Measurements from ENCODE around the gene UBTD1. TPM values are rescaled to one million over a fixed set of nuclear protein-coding genes. Genes with fewer than 3 reads are reported as not detected.

Gene UBTD1
- polyA plus RNA-seq, 3 donors, result 17.2 to 20.0 (median 19.0) TPM

DNA sequence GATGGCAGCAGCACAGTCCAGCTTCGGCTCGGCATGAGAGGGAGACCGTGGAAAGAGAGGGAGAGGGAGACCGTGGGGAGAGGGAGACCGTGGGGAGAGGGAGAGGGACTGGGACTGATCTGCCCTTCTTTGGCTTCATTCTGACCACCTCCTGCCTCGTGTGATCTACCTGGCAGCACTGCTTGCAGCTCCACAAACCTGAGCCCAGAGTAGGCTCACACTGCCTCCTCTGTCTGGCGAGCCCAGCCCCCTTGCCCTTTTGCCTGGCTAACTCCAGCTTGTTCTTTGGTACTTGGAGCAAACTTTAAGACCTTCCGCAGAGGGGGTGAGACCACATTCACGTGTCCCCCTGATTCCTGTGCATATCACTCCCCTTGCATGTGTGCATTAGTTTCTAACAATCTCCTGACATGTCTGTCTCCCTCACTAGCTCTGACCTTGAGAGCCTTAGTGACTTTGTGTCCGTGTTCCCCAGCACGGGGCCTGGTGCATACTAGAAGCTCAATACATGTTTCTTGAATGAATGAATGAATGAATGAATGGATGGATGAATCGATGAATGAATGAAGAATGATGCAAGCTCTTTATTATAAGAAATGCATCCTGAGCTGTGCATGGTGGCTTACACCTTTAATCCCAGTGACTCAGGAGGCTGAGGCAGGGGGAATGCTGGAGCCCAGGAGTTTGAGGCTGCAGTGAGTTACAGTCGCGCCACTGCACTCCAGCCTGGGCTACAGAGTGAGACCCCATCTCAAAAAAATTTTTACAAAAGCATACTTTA is 31.2 kb downstream of the UBTD1 start:
- Histone ChIP-seq H2AFZ (ENCODE audit: insufficient read depth, low read depth, low read length, poor library complexity, severe bottlenecking) (no peak overlapping the region), H3K4me2 (replicated peaks; ENCODE audit: extremely low read depth, low read length, poor library complexity, severe bottlenecking) (no peak overlapping the region), H3K27ac (ENCODE audit: low read depth in 1 of 2, low read length in 2 of 2) (no peak overlapping the region), H3K9me3 (replicated peaks in 1 of 2; ENCODE audit: control insufficient read depth in 1 of 2, insufficient read depth in 1 of 2, low read length in 2 of 2) (no peaks in the 10 kb centered on the region), H3K4me3 (replicated peaks in 1 of 3; ENCODE audit: low read depth in 2 of 3, low read length in 3 of 3) (no peak overlapping the region), H3K4me1 (ENCODE audit: control insufficient read depth in 1 of 2, insufficient read depth in 2 of 2, low read length in 2 of 2) (no peaks in the 10 kb centered on the region), H3K9ac (ENCODE audit: insufficient read depth, low read length, poor library complexity, severe bottlenecking) (no peak overlapping the region), H3K27me3 (ENCODE audit: control insufficient read depth in 2 of 2, insufficient read depth in 2 of 2, low read length in 2 of 2) (no peaks in the 10 kb centered on the region), H3K79me2 (ENCODE audit: insufficient read depth, low read length) (no peaks in the 10 kb centered on the region), H4K20me1 (ENCODE audit: insufficient read depth, low read length) (peaks cover 47% of the 10 kb centered on the region), H3K36me3 (replicated peaks in 1 of 2; ENCODE audit: control insufficient read depth in 1 of 2, insufficient read depth in 2 of 2, low read length in 2 of 2) (no peaks in the 10 kb centered on the region)
- Mint-ChIP-seq H3K4me3 (no peak overlapping the region), H3K36me3 (peaks cover 2 to 8% of the 10 kb centered on the region in 2 donors), H3K4me1 (peaks cover 1% of the 10 kb centered on the region), H3K9me3 (peaks cover 0 to 5% (median 0%) of the 10 kb centered on the region in 7 donors), H3K27ac (peak overlapping the region in 1 of 7 donors; percentile 12), H3K27me3 (ENCODE audit: low read depth in 3 of 3) (no peaks in the 10 kb centered on the region)
- TF ChIP-seq, protein P1, sequence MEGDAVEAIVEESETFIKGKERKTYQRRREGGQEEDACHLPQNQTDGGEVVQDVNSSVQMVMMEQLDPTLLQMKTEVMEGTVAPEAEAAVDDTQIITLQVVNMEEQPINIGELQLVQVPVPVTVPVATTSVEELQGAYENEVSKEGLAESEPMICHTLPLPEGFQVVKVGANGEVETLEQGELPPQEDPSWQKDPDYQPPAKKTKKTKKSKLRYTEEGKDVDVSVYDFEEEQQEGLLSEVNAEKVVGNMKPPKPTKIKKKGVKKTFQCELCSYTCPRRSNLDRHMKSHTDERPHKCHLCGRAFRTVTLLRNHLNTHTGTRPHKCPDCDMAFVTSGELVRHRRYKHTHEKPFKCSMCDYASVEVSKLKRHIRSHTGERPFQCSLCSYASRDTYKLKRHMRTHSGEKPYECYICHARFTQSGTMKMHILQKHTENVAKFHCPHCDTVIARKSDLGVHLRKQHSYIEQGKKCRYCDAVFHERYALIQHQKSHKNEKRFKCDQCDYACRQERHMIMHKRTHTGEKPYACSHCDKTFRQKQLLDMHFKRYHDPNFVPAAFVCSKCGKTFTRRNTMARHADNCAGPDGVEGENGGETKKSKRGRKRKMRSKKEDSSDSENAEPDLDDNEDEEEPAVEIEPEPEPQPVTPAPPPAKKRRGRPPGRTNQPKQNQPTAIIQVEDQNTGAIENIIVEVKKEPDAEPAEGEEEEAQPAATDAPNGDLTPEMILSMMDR (IDR thresholded peaks at IDR 0.05), result no peak
- no peak for DNase-seq
- WGBS (ENCODE audit: insufficient coverage), result 98% methylated on average over 6 of the region's 14 CpGs
- intact Hi-C loops (cut with micrococcal nuclease), result no loop called here

- Histone ChIP-seq H3K4me3 (replicated peaks in 1 of 3; ENCODE audit: low read depth in 2 of 3, low read length in 3 of 3) (no peak overlapping the region), H3K9ac (ENCODE audit: insufficient read depth, low read length, poor library complexity, severe bottlenecking) (no peak overlapping the region), H2AFZ (ENCODE audit: insufficient read depth, low read depth, low read length, poor library complexity, severe bottlenecking) (no peak overlapping the region), H3K36me3 (replicated peaks in 1 of 2; ENCODE audit: control insufficient read depth in 1 of 2, insufficient read depth in 2 of 2, low read length in 2 of 2) (no peaks in the 10 kb centered on the region), H3K27me3 (ENCODE audit: control insufficient read depth in 2 of 2, insufficient read depth in 2 of 2, low read length in 2 of 2) (no peaks in the 10 kb centered on the region), H3K4me1 (ENCODE audit: control insufficient read depth in 1 of 2, insufficient read depth in 2 of 2, low read length in 2 of 2) (no peaks in the 10 kb centered on the region), H3K79me2 (ENCODE audit: insufficient read depth, low read length) (no peaks in the 10 kb centered on the region), H3K9me3 (replicated peaks in 1 of 2; ENCODE audit: control insufficient read depth in 1 of 2, insufficient read depth in 1 of 2, low read length in 2 of 2) (no peaks in the 10 kb centered on the region), H4K20me1 (ENCODE audit: insufficient read depth, low read length) (peaks cover 33% of the 10 kb centered on the region), H3K27ac (ENCODE audit: low read depth in 1 of 2, low read length in 2 of 2) (no peak overlapping the region), H3K4me2 (replicated peaks; ENCODE audit: extremely low read depth, low read length, poor library complexity, severe bottlenecking) (no peak overlapping the region)
- DNase-seq, result no peak
- H3K9me3 Mint-ChIP-seq, result peaks cover 0 to 5% (median 0%) of the 10 kb centered on the region in 7 donors
- intact Hi-C loops (cut with micrococcal nuclease), result no loop called here
- peak overlapping the region in 1 of 7 donors; percentile 73 for H3K27ac Mint-ChIP-seq
- WGBS (ENCODE audit: insufficient coverage), result 96% methylated on average over 6 of the region's 10 CpGs
- no peaks in the 10 kb centered on the region for H3K27me3 Mint-ChIP-seq (ENCODE audit: low read depth in 3 of 3)
- peaks cover 5 to 6% of the 10 kb centered on the region in 2 donors for H3K36me3 Mint-ChIP-seq
- no peak overlapping the region for H3K4me3 Mint-ChIP-seq
- H3K4me1 Mint-ChIP-seq, result peaks cover 1% of the 10 kb centered on the region
- TF ChIP-seq, protein P1 (IDR thresholded peaks at IDR 0.05), result no peak
Measured at GRCh38 chr10:97531401-97531986, 32.8 kb downstream of the UBTD1 start.
